Fibroblast of skin of right quadriceps (primary cell): ENCODE results near the gene MBNL3.
"Not testable (repeated sequence)": the region's sequence is repeated elsewhere in the genome, so short reads cannot be mapped to it uniquely, and the experiment has no call there.

Experiments
- DNase-seq: peaks from one replicate; pipeline ENCODE4 v3.0.0-alpha.2; 2013

Gene MBNL3

GRCh38 chrX:132367984-132368383, 120.9 kb downstream of the MBNL3 start:
- peak; percentile 0 for DNase-seq

- no peak for DNase-seq
These were observed 121.5 kb downstream of the MBNL3 start for GRCh38 chrX:132367314-132367713.

GRCh38 chrX:132365490-132365889, 123.3 kb downstream of the MBNL3 start:
- DNase-seq, result no peak

GRCh38 chrX:132364313-132364712, 124.5 kb downstream of the MBNL3 start:
- no peak for DNase-seq

GRCh38 chrX:132353430-132353829, 135.4 kb downstream of the MBNL3 start:
- DNase-seq, result no peak

GRCh38 chrX:132336172-132336571, 152.7 kb downstream of the MBNL3 start:
- DNase-seq, result no peak

- no peak for DNase-seq
These were observed 155.5 kb downstream of the MBNL3 start for GRCh38 chrX:132333351-132333750.

GRCh38 chrX:132331532-132331931, 157.3 kb downstream of the MBNL3 start:
- DNase-seq, result no peak

GRCh38 chrX:132331000-132331399, 157.8 kb downstream of the MBNL3 start:
- DNase-seq, result no peak

GRCh38 chrX:132330156-132330729, 158.6 kb downstream of the MBNL3 start:
- DNase-seq, result no peak

GRCh38 chrX:132326960-132327359, 161.9 kb downstream of the MBNL3 start:
- DNase-seq, result not testable (repeated sequence)
